H1 (cell line): Measurements from ENCODE around the gene GPX5. TPM values are rescaled to one million over a fixed set of nuclear protein-coding genes. Genes with fewer than 3 reads are reported as not detected.

Source experiments
- CTCF ChIA-PET: fragments of 300-600 bp; sonication (Branson Sonifier 250); formaldehyde crosslinking; loops from one replicate; lab custom pipeline; 2021; ENCODE audit not compliant: partially characterized antibody; lab: Charles Lee
- POLR2A ChIA-PET: fragments of 300-600 bp; sonication (Branson Sonifier 250); formaldehyde crosslinking; loops from one replicate; lab custom pipeline; 2021; ENCODE audit warnings: inconsistent platforms; ENCODE audit not compliant: partially characterized antibody; lab: Charles Lee
- DNase-seq, 2 experiments: peaks; one replicate each; pipeline versions ENCODE4 v3.0.0 to v3.0.0-alpha.2; 2010 to 2022; ENCODE audit warnings: low spot score in 2 of 2, low read depth in 1 of 2, mixed read lengths in 1 of 2
- FAIRE-seq: peaks from 2 replicates; lab custom pipeline; 2011; peaks lifted over from hg19 to GRCh38; lab: Jason Lieb, UNC
- H2AFZ ChIP-seq: 2 replicates; pipeline ENCODE4 v1.8.1; 2012; ENCODE audit warnings: low read length, inconsistent platforms
- H2AK5ac ChIP-seq: 2 replicates; pipeline ENCODE4 v1.6.1; 2013; ENCODE audit warnings: low read depth, low read length
- H2BK120ac ChIP-seq: replicated peaks from 2 replicates; pipeline ENCODE3; 2013; ENCODE audit warnings: low read depth, low read length, inconsistent platforms
- H2BK12ac ChIP-seq: 2 replicates; pipeline ENCODE4 v1.6.1; 2013; ENCODE audit warnings: low read depth, low read length
- H2BK15ac ChIP-seq: 2 replicates; pipeline ENCODE4 v1.6.1; 2013; ENCODE audit warnings: low read length
- H2BK20ac ChIP-seq: 2 replicates; pipeline ENCODE4 v1.6.1; 2013; ENCODE audit warnings: low read length
- H2BK5ac ChIP-seq: 2 replicates; pipeline ENCODE4 v1.6.1; 2013; ENCODE audit warnings: low read depth, low read length
- H3K14ac ChIP-seq: 2 replicates; pipeline ENCODE4 v1.6.1; 2013; ENCODE audit warnings: inconsistent platforms; ENCODE audit not compliant: insufficient read length
- H3K18ac ChIP-seq: 2 replicates; pipeline ENCODE4 v1.6.1; 2013; ENCODE audit warnings: low read length; ENCODE audit errors: extremely low read depth
- H3K23ac ChIP-seq: 2 replicates; pipeline ENCODE4 v1.6.1; 2013; ENCODE audit warnings: inconsistent platforms; ENCODE audit not compliant: insufficient read length
- H3K23me2 ChIP-seq: 2 replicates; pipeline ENCODE4 v1.6.1; 2013; ENCODE audit warnings: low read depth, low read length
- H3K27ac ChIP-seq: 2 replicates; pipeline ENCODE4 v1.6.1; 2011; ENCODE audit warnings: low read depth, low read length, inconsistent platforms
- H3K27me3 ChIP-seq, 4 experiments: replicated peaks in 1 of 4; 1 replicate in 1 of 4; 2 replicates in 3 of 4; pipeline versions ENCODE4 v1.6.1 to v1.8.1; 2011 to 2013; ENCODE audit warnings: low read length in 3 of 4, mild to moderate bottlenecking in 3 of 4, inconsistent platforms in 2 of 4, mixed read lengths in 2 of 4, moderate library complexity in 1 of 4; ENCODE audit not compliant: control insufficient read depth in 3 of 4, insufficient read depth in 3 of 4; ENCODE audit errors: extremely low read depth in 1 of 4
- H3K36me3 ChIP-seq, 4 experiments: 2 replicates each; pipeline versions ENCODE4 v1.6.1 to v1.8.1; 2011 to 2013; ENCODE audit warnings: mild to moderate bottlenecking in 4 of 4, low read length in 3 of 4, moderate library complexity in 2 of 4, control low read depth in 1 of 4, inconsistent platforms in 1 of 4; ENCODE audit not compliant: insufficient read depth in 4 of 4, control insufficient read depth in 2 of 4
- H3K4ac ChIP-seq: replicated peaks from 2 replicates; pipeline ENCODE3; 2013; ENCODE audit warnings: low read length, low read depth, mixed read lengths, inconsistent platforms; ENCODE audit not compliant: insufficient read length
- H3K4me1 ChIP-seq, 4 experiments: replicated peaks in 1 of 4; 1 replicate in 1 of 4; 2 replicates in 3 of 4; pipeline versions ENCODE4 v1.6.1 to v1.8.1; 2011 to 2013; ENCODE audit warnings: low read length in 3 of 4, inconsistent platforms in 2 of 4, mixed read lengths in 1 of 4; ENCODE audit not compliant: insufficient read depth in 4 of 4, control insufficient read depth in 3 of 4
- H3K4me2 ChIP-seq, 2 experiments: 2 replicates each; pipeline versions ENCODE4 v1.6.1 to v1.8.1; 2011 to 2013; ENCODE audit warnings: low read depth in 2 of 2, low read length in 2 of 2, control low read depth in 1 of 2, inconsistent platforms in 1 of 2, mild to moderate bottlenecking in 1 of 2; ENCODE audit not compliant: insufficient read depth in 1 of 2
- H3K4me3 ChIP-seq, 4 experiments: fragments of 200-600, 300-600 bp in 1 of 4; sonication (generic), shearing (Covaris generic), sonication (Bioruptor Twin) in 1 of 4; 2 replicates each; pipeline versions ENCODE4 v1.5.1 to v1.8.1; 2011 to 2016; ENCODE audit warnings: low read length in 4 of 4, low read depth in 3 of 4, control low read depth in 2 of 4, inconsistent platforms in 2 of 4, mild to moderate bottlenecking in 2 of 4, mixed read lengths in 1 of 4, moderate library complexity in 1 of 4; ENCODE audit not compliant: insufficient read depth in 2 of 4; ENCODE audit errors: extremely low read depth in 1 of 4
- H3K56ac ChIP-seq: replicated peaks from 2 replicates; pipeline ENCODE3; 2013; ENCODE audit warnings: low read depth, mild to moderate bottlenecking, mixed read lengths, low read length, inconsistent platforms; ENCODE audit not compliant: insufficient read length
- H3K79me1 ChIP-seq: 2 replicates; pipeline ENCODE4 v1.6.1; 2013; ENCODE audit warnings: low read depth, low read length, control low read depth
- H3K79me2 ChIP-seq, 2 experiments: 2 replicates each; pipeline versions ENCODE4 v1.6.1 to v1.8.1; 2012 to 2013; ENCODE audit warnings: low read length in 2 of 2, mild to moderate bottlenecking in 2 of 2, inconsistent platforms in 1 of 2; ENCODE audit not compliant: insufficient read depth in 2 of 2, control insufficient read depth in 1 of 2
- H3K9ac ChIP-seq, 4 experiments: replicated peaks in 1 of 4; 1 replicate in 1 of 4; 2 replicates in 3 of 4; pipeline versions ENCODE4 v1.6.1 to v1.8.1; 2011 to 2013; ENCODE audit warnings: low read depth in 3 of 4, low read length in 3 of 4, control low read depth in 2 of 4, mild to moderate bottlenecking in 2 of 4, moderate library complexity in 2 of 4, inconsistent platforms in 1 of 4; ENCODE audit errors: extremely low read depth in 1 of 4
- H3K9me3 ChIP-seq, 2 experiments: 2 replicates each; pipeline versions ENCODE4 v1.6.1 to v1.8.1; 2012 to 2013; ENCODE audit warnings: mild to moderate bottlenecking in 2 of 2, moderate library complexity in 2 of 2, control low read depth in 1 of 2, inconsistent platforms in 1 of 2, low read depth in 1 of 2, low read length in 1 of 2, mixed read lengths in 1 of 2; ENCODE audit not compliant: insufficient read depth in 2 of 2
- H4K20me1 ChIP-seq, 2 experiments: replicated peaks in 1 of 2; 2 replicates each; pipeline versions ENCODE3 to v1.8.1; 2011 to 2013; ENCODE audit warnings: inconsistent platforms in 2 of 2, low read length in 2 of 2, mild to moderate bottlenecking in 1 of 2; ENCODE audit not compliant: insufficient read depth in 2 of 2, control insufficient read depth in 1 of 2
- H4K5ac ChIP-seq: 2 replicates; pipeline ENCODE4 v1.6.1; 2013; ENCODE audit warnings: low read length, low read depth, mixed read lengths, inconsistent platforms; ENCODE audit not compliant: insufficient read length
- H4K8ac ChIP-seq: 2 replicates; pipeline ENCODE4 v1.8.0; 2013; ENCODE audit warnings: mild to moderate bottlenecking, moderate library complexity, low read length, inconsistent platforms; ENCODE audit not compliant: insufficient read depth; ENCODE audit errors: extremely low read depth
- H4K91ac ChIP-seq: replicated peaks from 2 replicates; pipeline ENCODE3; 2013; ENCODE audit warnings: low read length, mixed read lengths, inconsistent platforms; ENCODE audit not compliant: insufficient read length
- ATF2 ChIP-seq: IDR thresholded peaks from 2 replicates; pipeline ENCODE4 v1.6.1; 2012; ENCODE audit warnings: low read length, inconsistent platforms
- CHD2 ChIP-seq: IDR thresholded peaks from 2 replicates; pipeline ENCODE4 v1.6.1; 2012; ENCODE audit warnings: low read length, improper control_type of control experiment
- EP300 ChIP-seq, 2 experiments: IDR thresholded peaks; 1 replicate in 1 of 2; 2 replicates in 1 of 2; pipeline ENCODE4 v1.6.1; 2011 to 2012; ENCODE audit warnings: low read depth in 2 of 2, low read length in 2 of 2, mild to moderate bottlenecking in 2 of 2, borderline replicate concordance in 1 of 2, inconsistent platforms in 1 of 2, moderate library complexity in 1 of 2
- GTF2F1 ChIP-seq: IDR thresholded peaks from 2 replicates; pipeline ENCODE4 v1.6.1; 2012; ENCODE audit warnings: low read depth, low read length, improper control_type of control experiment, borderline replicate concordance
- RXRA ChIP-seq: IDR thresholded peaks from 2 replicates; pipeline ENCODE4 v1.6.1; 2011; ENCODE audit warnings: low read depth, mild to moderate bottlenecking, low read length, moderate library complexity; ENCODE audit not compliant: insufficient read depth
- SIRT6 ChIP-seq: IDR thresholded peaks from one replicate; pipeline ENCODE4 v1.7.1; 2012; ENCODE audit warnings: low read length, inconsistent platforms
- WGBS, 2 experiments: shearing (Covaris generic) in 1 of 2; methylation state at CpG; one replicate each; pipeline versions ENCODE4 v1.1.6 to v1.1.7; 2013 to 2015; ENCODE audit warnings: low lambda C conversion rate in 2 of 2, mixed read lengths in 2 of 2, inconsistent platforms in 1 of 2, low coverage in 1 of 2, missing lambda C conversion rate in 1 of 2; ENCODE audit not compliant: insufficient replicate concordance in 2 of 2, insufficient coverage in 1 of 2, insufficient read length in 1 of 2; ENCODE audit errors: extremely low coverage in 1 of 2, missing lambda C conversion rate in 1 of 2; 5-methylcytosine and 5-hydroxymethylcytosine counted together
- polyA plus RNA-seq, 7 experiments: library from polyadenylated mRNA; depleted of rRNA in 3 of 7; stranded (reverse) in 5 of 7; unstranded in 2 of 7; fragments of >200 nt in 5 of 7; fragments of 200-250 nt in 2 of 7; gene quantifications; 1 replicate in 5 of 7; 2 replicates in 1 of 7; 4 replicates in 1 of 7; pipeline versions ENCODE4 v1.2.1 to v1.2.3, GENCODE V29; 2011 to 2013; ENCODE audit warnings: missing spikeins in 2 of 7, mixed read lengths in 2 of 7
- total RNA-seq: library from RNA; stranded (reverse); fragmentation: NEBNext Ultra II Directional; extraction: Animal tissue kit (Norgen Biotek cat#: 25700); gene quantifications from 2 replicates; pipeline ENCODE4 v1.2.1, GENCODE V29; 2021
- TF ChIP-seq, protein P1 (sequence below), 3 experiments: IDR thresholded peaks; 1 replicate in 2 of 3; 2 replicates in 1 of 3; pipeline versions ENCODE4 v1.5.1 to v1.6.1; 2011; ENCODE audit warnings: low read length in 3 of 3, mild to moderate bottlenecking in 3 of 3, inconsistent platforms in 2 of 3, low read depth in 1 of 3, moderate library complexity in 1 of 3; ENCODE audit not compliant: insufficient read depth in 1 of 3; ENCODE audit errors: control extremely low read depth in 1 of 3

GPX5 gene
- total and polyA plus RNA-seq, 2 of the 8 experiments (the other 6 are each of a cell fraction or from before 2014, with no cell fraction given), result 0.08 TPM; not detected in 1

DNA sequence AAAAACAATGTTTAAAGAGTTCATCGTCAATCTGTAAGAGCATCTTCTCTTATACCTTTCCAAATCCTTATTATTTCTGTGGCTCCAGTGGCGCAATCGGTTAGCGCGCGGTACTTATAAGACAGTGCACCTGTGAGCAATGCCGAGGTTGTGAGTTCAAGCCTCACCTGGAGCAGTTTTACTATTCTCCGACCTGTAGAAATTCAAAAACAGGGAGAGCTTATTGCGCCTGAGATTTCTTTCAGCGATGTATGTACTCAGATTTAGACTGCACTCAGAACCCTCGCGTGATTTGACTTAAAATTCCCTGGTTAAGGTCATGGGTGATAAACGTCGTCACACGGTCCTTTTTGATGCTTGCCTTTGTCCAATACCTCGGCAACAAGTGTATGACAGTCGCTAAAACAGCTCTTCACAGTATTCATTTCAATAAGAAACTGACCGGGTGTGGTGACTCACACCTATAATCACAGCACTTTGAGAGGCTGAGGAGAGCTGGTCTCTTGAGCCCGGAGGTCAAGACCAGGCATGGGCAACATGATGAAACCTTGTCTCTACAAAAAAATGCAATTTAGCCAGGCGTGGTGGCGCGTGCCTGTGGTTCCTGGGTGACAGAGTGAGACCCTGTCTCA lies 11.9 kb downstream of the GPX5 start:
- H2BK15ac ChIP-seq, result no peak overlapping the region
- H4K8ac ChIP-seq, result no peak overlapping the region
- H3K4me1 ChIP-seq, result peaks cover 0 to 2% (median under 1%) of the 10 kb centered on the region in 4 experiments; a peak in 2 of 7 replicates
- peak overlapping the region; percentile 61 to 66 for H3K4me2 ChIP-seq
- H3K23me2 ChIP-seq, result peaks cover 4% of the 10 kb centered on the region; the same call in 1 of the 2 replicates
- no peak overlapping the region for H2BK120ac ChIP-seq
- H3K18ac ChIP-seq, result no peak overlapping the region
- no peak overlapping the region for H2BK5ac ChIP-seq
- no peak overlapping the region for H3K14ac ChIP-seq
- DNase-seq (peak; percentile 76 to 89), FAIRE-seq (peak; percentile 91)
- no peak overlapping the region for H2BK20ac ChIP-seq
- no peak overlapping the region for H2AK5ac ChIP-seq
- H3K4me3 ChIP-seq, result peak overlapping the region; percentile 66 to 93 (median 90)
- H3K56ac ChIP-seq, result peak overlapping the region; percentile 37
- H4K91ac ChIP-seq, result peak overlapping the region; percentile 51
- peak overlapping the region; percentile 94 for H2AFZ ChIP-seq
- no peak overlapping the region for H4K5ac ChIP-seq
- peak overlapping the region in 3 of 4 experiments; percentile 43 to 79 (median 72); a peak in 5 of 7 replicates for H3K9ac ChIP-seq
- H3K36me3 ChIP-seq, result no peaks in the 10 kb centered on the region
- 23% methylated on average over 22 of the region's 22 CpGs; no CpG with 5 or more reads in 1 of the 2 experiments for WGBS, 2 experiments
- H3K4ac ChIP-seq, result no peak overlapping the region
- H4K20me1 ChIP-seq, result no peaks in the 10 kb centered on the region
- peak overlapping the region; percentile 73; the same call in 1 of the 2 replicates for H3K27ac ChIP-seq
- no peaks in the 10 kb centered on the region for H3K79me2 ChIP-seq
- H2BK12ac ChIP-seq, result no peak overlapping the region
- H3K79me1 ChIP-seq, result no peaks in the 10 kb centered on the region
- no peaks in the 10 kb centered on the region for H3K27me3 ChIP-seq
- no peaks in the 10 kb centered on the region for H3K9me3 ChIP-seq
- ChIA-PET POLR2A (interaction anchor here (0.6 to 2.1 kb wide), 9 partner anchors 12 to 144 kb away, joined by 3 to 8 read pairs (median 3); partner anchors contain the start of gene GPX5), CTCF (interaction anchor here (0.6 to 1.3 kb wide), 4 partner anchors 13 to 141 kb away, joined by 3 to 4 read pairs (median 4); no protein-coding TSS in a partner anchor)
- H3K23ac ChIP-seq, result no peak overlapping the region
- TF ChIP-seq, protein P1, sequence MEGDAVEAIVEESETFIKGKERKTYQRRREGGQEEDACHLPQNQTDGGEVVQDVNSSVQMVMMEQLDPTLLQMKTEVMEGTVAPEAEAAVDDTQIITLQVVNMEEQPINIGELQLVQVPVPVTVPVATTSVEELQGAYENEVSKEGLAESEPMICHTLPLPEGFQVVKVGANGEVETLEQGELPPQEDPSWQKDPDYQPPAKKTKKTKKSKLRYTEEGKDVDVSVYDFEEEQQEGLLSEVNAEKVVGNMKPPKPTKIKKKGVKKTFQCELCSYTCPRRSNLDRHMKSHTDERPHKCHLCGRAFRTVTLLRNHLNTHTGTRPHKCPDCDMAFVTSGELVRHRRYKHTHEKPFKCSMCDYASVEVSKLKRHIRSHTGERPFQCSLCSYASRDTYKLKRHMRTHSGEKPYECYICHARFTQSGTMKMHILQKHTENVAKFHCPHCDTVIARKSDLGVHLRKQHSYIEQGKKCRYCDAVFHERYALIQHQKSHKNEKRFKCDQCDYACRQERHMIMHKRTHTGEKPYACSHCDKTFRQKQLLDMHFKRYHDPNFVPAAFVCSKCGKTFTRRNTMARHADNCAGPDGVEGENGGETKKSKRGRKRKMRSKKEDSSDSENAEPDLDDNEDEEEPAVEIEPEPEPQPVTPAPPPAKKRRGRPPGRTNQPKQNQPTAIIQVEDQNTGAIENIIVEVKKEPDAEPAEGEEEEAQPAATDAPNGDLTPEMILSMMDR (IDR thresholded peaks at IDR 0.05; ENCODE audit: control extremely low read depth in 1 of 3, insufficient read depth in 1 of 3, low read depth in 1 of 3, low read length in 3 of 3), result no peak
- TF ChIP-seq SIRT6 (no peak), RXRA (no peak), EP300 (IDR thresholded peaks at IDR 0.05; ENCODE audit: borderline replicate concordance in 1 of 2, low read depth in 2 of 2, low read length in 2 of 2) (no peak), CHD2 (0 out of 2 replicates have a peak, but pooled peaks have one; percentile 30), ATF2 (peak; percentile 94), GTF2F1 (peak; percentile 57; the same call in 1 of the 2 replicates)
